NK-92 treated with Interleukin-12 subunit alpha and Interleukin-12 subunit beta, amount 100 ng/mL, for 24 hours (cell line): ENCODE results near the gene TOB2.
"Not testable (repeated sequence)": the region's sequence is repeated elsewhere in the genome, so short reads cannot be mapped to it uniquely, and the experiment has no call there.

Experiments used
- DNase-seq: peaks from one replicate; lab custom pipeline; 2025; lab: John Stamatoyannopoulos, UW

TOB2 gene

DNA sequence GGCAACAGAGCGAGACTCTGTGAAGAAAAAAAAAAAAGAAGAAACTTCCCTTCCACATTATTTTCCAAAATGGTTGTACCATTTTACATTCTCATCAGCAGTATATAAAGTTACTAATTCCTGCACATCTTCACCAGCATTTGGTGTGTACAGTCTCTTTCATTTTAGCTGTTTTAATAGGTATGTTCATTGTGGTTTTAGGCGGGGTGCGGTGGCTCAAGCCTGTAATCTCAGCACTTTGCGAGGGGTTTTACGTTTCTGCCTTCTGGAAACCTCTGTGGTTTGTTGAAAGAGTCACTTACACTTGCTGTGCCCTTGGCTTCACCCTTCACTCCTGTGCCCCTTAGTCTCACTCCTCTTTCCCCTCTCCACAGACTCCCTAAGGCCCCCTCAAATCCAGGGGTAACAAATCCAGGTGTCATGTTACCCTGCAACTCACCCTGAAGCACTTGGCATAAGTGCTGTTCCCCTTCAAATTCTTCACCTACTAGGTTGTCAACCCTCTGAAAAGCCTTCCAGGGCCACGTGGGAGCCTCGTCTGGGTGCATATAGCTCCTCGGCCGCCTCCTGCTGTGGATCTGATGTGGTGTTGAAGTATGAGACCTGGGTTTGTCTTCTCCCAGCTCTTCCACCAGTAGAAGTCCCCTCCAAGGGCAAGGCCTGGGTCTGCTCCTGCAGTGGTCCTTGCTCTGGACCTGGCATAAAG is 20.8 kb downstream of the TOB2 start:
- DNase-seq: no peak

DNA sequence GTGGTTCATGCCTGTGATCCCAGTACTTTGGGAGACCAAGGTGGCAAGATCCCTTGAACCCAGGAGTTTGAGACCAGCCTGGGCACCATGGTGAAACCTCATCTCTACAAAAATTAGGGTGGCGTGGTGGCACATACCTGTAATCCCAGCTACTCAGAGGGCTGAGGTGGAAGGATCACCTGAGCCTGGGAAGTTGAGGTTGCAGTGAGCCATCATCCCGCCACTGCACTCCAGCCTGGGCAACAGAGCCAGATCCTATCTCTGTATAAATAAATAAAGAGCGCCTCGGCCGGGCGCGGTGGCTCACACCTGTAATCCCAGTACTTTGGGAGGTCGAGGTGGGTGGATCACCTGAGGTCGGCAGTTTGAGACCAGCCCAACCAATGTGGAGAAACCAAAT is 27.9 kb downstream of the TOB2 start:
- no peak for DNase-seq

DNA sequence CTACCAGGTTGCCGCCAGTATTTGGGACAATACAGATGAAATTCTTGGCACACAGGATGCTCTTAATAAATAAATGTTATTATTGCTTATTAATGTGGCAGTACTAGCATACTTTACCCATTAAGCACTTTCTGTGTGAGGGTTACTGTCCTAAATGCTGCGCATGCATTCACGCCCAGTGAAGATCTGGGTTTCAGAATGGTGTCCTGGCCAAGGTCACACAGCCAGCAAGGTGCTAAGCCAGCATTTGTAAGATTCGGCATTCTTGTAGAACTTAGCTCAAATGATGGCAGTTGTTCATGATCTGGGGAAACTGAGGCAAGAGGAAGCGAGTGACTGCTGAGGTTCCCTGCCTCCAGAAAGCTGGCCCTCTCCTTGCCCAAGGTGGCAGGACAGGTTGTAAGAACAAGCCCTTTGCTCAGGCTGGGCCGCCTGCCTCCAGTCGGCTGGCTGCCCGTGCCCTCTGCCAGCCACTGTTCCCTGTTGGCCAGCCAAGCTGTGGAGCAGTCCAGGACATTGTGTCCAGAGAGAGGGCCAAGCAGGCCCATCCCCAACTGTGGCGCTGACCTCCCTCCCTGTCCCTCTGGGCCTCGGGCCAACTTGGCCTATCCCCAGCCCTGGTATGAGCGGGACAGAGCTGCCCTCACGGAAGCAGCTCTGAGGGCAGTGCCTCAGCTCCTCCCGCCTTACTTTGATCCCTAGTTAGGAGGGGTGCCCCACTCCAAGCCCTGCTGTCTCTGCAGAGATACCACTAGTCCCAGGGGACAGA is 28.8 kb downstream of the TOB2 start:
- no peak for DNase-seq

DNA sequence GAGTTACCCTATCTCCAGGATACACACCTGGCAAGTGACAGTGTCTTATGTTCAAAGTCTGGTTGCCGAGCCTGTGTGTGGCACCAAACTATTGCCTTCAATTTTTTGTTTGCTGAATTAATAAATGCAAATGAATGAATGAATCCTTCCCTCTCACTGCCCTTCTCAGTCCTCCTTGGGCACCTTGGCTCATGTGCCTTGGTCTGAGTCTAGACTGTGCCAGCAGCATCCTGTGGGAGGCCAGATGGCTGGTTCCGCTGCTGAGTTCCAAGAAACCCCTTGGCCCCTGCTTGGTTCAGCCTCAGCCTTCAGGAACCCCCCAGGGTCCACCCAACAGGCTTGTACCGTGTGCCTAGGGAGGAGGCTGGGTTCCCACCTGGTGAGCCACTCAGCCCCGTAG is 31.0 kb downstream of the TOB2 start:
- DNase-seq: no peak

DNA sequence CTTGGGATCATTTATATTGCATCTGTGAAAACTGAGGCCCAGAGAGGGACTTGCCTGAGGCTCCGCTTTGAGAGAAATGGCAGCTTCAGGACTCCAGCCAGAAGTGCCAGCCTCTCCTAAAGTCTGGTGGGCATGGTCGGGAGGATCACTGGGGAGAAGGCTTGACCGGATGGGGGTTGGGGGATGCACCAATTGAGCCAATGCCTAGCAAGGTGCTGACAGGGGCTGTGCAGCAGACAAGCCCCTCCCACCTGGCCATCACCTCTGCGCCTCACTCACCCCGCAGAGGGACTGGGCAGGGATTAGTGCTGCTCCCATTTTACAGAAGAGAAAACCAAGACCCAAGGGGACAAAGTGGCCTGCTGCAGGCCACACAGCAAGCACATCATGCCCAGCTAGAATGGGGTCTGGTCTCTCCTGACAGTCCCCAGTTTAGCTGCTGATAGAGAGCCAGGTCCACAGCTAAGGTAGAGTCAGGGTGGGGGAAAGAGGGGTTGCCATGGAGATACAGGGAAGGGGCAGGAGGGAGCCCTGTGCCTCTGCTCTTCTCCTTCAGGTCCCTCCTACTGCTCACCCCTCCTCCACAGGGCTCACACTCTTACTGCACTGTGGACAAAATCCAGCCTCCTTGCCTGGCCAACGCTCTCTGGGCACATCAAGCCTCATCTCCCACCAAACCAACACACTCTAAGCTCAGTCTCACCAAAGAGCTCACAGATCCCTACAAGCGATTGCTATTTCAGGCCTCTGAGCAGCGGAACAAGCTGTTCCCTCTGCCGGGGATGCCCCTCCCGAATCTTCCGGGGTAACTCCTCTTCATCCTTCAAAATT is 35.4 kb downstream of the TOB2 start:
- no peak for DNase-seq

DNA sequence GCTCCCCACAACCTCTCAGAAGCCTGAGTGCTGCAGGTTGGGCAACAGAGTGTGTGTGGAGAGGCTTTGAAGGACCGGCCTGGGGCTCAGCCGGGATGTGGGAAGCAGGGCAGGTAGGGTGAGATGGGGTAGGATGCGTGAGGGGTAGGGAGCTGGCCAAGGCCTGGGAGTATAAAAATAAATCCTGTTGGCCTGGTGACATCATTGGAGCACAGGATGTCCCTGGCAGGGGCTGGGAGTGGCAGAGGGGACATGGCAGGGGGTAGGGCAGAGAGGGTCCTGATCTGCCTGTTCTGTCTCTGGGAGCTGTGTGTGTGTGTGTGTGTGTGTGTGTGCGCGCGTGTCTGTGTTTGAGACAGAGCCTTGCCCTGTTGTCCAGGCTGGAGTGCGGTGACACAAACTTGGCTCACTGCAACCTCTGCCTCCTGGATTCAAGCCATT is 36.3 kb downstream of the TOB2 start:
- DNase-seq: no peak

DNA sequence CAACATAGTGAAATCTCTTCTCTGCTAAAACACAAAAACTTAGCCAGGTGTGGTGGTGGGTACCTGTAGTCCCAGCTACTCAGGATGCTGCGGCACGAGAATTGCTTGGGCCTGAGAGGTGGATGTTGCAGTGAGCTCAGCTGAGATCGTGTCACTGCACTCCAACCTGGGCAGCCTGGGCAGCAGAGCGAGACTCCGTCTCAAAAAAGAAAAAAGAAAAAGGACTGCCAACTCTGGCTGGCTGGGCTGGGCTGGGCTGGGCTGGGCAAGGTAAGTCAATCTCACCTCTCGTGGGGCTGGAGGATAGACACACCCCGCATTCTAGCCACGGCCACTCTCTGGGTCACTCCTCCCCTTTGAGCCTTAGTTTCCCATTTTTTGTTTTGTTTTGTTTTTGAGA is 37.9 kb downstream of the TOB2 start:
- no peak for DNase-seq

DNA sequence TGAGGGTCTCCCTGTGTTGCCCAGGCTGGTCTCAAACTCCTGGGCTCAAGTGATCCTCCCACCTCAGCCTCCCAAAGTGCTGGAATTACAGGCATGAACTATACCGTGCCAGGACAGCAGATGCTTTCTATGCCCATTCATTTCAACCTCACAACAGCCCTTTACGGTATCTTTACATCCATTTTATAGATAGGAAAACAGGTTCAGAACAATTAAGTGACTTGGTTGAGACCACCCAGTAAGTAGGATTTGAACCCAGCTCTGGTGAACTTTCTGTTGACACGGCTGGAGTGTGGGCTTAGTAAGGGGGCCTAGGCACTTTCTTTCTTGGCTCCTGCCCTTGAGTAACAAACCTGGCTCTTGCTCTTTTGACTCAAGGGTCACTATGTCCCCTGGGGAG is 39.2 kb downstream of the TOB2 start:
- no peak for DNase-seq

DNA sequence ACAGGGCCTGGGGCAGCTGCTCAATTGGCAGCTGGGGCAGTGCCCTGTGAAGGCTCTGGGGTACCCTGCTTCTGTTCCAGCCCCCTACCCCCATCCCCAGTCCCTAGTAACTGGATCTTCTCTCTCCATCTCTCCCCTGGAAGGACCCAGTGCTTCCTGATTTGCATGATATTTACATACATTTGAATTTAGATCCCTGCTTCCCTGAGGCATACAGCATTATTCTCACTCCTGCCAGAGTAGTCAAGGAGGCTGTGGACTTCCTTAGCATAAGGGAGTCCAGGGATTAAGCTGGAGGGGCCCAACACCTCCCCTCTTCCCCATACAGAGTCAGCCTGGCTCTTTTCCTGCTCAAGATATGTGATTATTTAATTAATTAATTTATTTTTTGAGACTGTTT is 40.2 kb downstream of the TOB2 start:
- no peak for DNase-seq

DNA sequence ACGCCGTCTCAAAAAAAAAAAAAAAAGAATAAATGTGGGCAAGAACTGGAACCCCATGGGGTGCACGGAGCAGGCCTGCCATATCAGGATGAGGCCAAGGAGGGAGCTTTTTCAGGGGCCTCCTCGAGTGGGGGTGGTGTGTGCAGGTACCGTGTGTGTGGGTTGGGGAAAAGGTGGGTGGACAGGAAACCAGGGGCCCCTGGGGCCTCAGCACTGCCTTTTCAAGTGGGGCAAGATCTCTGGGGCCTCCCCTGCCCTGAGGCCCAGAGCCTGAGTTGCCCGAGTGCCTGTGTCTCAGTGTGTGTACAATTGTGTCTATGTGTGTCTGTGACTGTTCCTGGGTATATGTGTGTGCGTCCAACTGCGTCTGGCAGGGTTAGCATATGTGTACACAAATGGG is 41.0 kb downstream of the TOB2 start:
- DNase-seq: no peak

DNA sequence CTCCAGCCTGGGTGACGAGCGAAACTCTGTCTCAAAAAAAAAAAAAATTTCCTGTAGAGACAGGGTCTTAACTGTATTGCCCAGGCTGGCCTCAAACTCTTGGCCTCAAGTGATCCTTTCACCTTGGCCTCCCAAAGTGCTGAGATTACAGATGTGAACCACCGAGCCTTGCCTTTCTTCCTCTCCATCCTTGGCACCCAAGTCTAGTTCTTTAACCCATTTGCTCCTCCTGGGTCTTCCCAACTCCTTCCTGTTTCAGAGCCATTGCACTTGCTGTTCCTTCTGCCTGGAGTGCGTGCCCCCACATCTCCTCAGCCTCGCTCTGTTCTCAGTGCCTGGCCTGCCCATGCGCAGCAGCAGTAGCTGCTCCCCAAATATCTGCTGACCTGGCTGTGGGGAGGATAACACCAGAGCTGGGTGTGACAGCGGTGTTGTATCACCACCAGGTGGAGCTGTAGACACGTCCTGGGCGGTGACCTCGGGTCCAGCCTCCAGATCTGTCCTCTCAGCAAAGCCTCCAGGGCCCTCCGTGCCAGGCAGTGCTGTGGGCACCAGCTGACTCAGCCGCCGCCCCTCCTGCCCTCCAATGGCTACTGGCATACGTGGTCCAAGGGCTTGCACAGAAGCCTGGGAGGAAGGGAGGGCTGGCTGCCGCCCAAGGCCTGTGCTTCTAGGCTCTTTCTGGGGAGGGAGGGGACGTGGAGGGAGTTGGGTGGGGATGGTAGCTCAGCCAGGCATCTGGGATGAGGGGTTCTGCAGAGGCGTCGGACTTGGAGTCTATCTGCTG is 42.9 kb downstream of the TOB2 start:
- DNase-seq: peak; percentile 55

DNA sequence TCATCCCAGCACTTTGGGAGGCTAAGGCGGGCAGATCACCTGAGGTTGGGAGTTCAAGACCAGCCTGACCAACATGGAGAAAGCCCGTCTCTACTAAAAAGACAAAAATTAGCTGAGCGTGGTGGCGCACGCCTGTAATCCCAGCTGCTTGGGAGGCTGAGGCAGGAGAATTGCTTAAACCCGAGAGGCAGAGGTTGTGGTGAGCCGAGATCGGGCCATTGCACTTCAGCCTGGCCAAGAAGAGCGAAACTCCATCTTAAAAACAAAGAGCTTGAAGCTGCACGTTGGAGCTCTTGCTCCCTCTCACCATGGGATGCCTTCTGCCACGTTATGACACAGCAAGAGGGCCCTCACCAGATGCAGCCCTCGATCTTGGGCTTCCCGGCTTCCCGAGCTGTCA is 43.8 kb downstream of the TOB2 start:
- DNase-seq: not testable (repeated sequence)

DNA sequence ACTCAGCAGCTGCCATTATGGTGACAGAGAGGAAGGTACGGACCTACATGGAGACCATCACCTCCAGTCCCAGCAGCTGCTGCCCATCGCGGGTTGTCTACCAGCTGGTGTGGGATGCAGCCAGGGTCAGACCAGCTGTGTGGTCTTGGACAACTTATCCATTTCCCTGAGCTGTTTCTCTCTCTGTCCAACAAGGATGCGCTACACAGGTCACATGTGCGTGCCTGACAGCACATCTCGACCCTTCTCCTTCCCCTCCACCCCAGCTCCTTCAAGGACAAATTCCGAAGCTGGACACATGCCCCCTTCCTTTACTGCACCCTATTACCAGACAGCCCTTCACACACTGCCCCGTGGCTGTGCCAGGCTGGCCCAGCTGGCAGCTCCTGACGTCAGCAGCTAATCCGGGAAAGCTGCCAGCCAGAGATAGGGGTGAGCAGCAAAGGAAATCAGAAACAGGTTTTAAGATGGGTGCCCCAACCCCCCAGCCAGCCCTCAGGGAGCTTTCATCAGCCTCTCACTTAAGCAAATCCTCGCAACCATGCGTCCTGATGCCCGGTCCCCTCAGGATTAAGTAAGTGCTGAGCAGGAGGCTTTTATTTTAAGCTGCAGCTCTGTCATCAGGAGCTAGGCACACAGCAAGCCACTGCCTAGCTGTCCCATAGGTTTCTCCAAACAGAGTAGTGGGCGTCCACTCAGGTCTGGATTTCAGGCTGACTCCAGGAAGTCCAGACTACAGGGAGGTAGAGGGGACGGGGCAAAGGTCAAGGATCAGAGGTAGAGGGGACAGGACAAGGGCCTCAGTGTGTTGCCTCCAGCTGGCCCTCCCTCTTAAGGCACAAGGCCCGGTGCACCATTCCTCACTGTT is 44.6 kb downstream of the TOB2 start:
- no peak for DNase-seq

DNA sequence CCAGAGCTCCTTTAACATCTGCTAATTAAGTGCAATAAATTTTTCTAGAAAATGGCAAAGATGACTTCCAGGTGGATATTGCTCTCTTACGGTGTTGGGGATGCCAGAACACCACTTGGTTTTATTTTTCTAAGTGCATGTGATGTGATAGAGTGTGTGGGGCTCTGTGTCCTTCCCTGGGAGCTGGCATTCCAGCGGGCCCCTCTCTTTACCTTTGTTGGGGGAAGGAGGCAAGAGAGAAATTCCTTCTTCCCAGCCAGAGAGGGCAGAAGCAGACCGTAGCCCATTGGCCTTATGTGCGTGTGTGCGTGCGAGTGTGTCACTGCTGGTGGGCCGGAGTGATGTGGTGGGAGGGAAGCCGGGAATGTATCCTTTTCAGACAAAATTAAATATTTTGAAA is 47.7 kb downstream of the TOB2 start:
- no peak for DNase-seq

DNA sequence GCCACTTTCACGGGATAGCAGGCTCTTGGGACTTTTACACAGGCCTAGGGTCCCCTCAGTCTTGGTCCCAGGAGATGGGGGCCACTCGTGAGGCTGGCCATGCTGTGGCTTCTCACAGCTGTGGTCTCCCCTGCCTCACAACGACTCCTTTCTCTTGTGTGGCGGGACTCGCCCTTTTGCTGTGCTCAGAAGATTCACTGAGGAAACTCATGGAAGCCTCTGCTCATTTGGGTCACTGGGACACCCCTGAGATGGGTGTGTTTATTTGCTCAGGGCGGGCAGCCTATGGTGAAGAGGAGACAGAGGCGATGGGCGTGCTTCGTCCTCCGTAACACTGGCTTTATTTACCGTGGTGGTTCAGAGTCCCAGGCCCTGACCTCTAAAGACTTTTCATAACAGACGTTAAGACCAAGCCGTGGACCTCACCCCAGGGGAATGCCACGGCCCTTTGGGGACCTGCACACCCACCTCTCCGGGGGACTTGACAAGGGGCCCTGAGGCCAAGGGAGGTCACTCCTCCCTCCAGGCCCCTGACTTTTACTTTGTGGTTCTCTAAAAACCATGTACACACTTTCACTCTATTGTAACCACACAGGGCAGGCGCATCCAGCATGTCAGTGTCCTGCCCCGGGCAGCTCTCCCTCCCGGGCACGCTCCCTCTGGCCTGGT is 49.3 kb downstream of the TOB2 start:
- no peak for DNase-seq

DNA sequence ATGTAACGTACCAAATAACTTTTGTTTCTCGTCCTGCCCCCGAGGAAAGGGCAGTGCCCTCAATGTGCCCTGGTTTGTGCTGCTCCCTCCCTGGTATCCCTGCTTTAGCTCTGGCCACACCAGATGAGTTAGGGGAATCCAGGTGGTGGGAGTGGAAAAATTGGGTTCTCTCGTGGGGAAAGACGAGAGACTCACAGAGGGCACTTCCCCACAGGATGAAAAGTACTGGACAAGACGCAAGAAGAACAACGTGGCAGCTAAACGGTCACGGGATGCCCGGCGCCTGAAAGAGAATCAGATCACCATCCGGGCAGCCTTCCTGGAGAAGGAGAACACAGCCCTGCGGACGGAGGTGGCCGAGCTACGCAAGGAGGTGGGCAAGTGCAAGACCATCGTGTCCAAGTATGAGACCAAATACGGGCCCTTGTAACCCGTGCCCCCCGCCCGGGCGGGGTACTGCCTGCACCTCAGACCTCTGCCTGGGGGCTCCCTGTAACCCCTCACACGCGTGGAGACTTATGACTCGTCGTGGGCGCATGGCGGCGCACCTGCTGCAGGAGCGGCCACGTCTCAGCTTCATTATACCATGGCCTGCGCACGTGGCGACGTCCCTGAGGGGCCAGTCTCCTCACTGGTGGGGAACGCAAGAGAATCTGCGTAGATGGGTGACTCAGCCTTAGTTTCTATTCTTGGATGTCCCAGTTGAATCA is 50.9 kb downstream of the TOB2 start:
- DNase-seq: no peak

DNA sequence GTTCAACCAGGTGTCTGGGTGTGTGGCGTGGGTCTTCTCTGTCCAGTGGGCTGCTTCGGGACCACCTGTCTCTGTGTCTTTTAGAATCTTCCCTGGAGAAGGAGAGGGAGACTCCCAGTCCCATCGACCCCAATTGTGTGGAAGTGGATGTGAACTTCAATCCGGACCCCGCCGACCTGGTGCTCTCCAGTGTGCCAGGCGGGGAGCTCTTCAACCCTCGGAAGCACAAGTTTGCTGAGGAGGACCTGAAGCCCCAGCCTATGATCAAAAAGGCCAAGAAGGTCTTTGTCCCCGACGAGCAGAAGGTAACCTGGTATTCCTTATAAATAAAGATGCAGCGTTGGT is 52.6 kb downstream of the TOB2 start:
- DNase-seq: no peak

DNA sequence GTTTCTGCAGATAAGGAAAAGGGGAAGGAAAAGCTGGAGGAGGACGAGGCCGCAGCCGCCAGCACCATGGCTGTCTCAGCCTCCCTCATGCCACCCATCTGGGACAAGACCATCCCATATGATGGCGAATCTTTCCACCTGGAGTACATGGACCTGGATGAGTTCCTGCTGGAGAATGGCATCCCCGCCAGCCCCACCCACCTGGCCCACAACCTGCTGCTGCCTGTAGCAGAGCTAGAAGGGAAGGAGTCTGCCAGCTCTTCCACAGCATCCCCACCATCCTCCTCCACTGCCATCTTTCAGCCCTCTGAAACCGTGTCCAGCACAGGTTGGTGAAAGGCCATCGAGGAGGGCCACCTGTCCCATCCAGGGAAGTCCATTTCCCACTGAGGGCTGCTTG is 59.3 kb downstream of the TOB2 start:
- no peak for DNase-seq

DNA sequence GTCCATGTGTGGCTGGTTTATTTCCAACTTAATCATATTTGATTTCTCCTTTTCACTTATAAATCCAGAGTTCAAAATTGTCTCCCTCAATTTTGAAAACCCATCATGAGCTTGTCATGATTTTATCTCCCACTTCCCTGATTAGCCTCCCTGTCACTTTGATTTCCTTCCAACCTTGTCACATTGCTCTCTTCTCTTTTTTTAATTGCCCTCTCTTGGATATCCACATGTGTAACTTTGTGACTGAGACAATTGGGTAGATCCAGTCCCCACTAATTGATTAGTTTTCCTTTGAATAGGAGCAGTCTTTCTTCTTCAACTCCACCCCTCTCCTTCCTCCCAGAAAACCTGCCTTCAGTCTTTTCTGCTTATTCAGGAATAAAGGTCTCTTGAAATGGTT is 62.5 kb downstream of the TOB2 start:
- DNase-seq: no peak
